Uterus (tissue), 4 donors: ENCODE measurements around the gene MAN1B1. TPM values are rescaled to one million over a fixed set of nuclear protein-coding genes. Genes with fewer than 3 reads are reported as not detected.

Experiments used
- DNase-seq, 2 donors: peaks; one replicate each; pipeline ENCODE4 v3.0.0-alpha.2; 2019 to 2020
- H3K27ac ChIP-seq, 2 donors: fragments of 200-600 bp; sonication (generic); 1 replicate in 1 of 2; 2 replicates in 1 of 2; pipeline ENCODE4 v1.5.1; 2016 to 2018
- H3K27me3 ChIP-seq, 2 donors: fragments of 200-600 bp; sonication (generic); one replicate each; pipeline ENCODE4 v1.5.1; 2018 to 2019; ENCODE audit warnings: control low read depth in 1 of 2
- H3K36me3 ChIP-seq, 2 donors: fragments of 200-600 bp; sonication (generic); one replicate each; pipeline ENCODE4 v1.5.1; 2019; ENCODE audit warnings: control low read depth in 1 of 2
- H3K4me1 ChIP-seq, 2 donors: fragments of 200-600 bp; sonication (generic); one replicate each; pipeline ENCODE4 v1.5.1; 2018 to 2019; ENCODE audit warnings: control low read depth in 1 of 2
- H3K4me3 ChIP-seq, 2 donors: fragments of 200-600 bp; sonication (generic); 1 replicate in 1 of 2; 2 replicates in 1 of 2; pipeline ENCODE4 v1.5.1; 2018 to 2019; ENCODE audit warnings: mild to moderate bottlenecking in 1 of 2
- H3K9me3 ChIP-seq, 2 donors: fragments of 200-600 bp; sonication (generic); one replicate each; pipeline ENCODE4 v1.5.1; 2019; ENCODE audit warnings: control low read depth in 1 of 2
- POLR2A ChIP-seq, 2 donors: fragments of 450-650 bp; IDR thresholded peaks; one replicate each; pipeline ENCODE4 v1.6.1; 2016; ENCODE audit warnings: antibody characterized with exemption in 2 of 2, mild to moderate bottlenecking in 1 of 2, moderate library complexity in 1 of 2
- intact Hi-C: fragments of 100-400 bp; cut with DNase I; formaldehyde crosslinking; loops from one replicate; pipeline ENCODE4 v1.15.1; 2023; ENCODE audit warnings: low total_unique reads
- total RNA-seq, 4 donors: library from RNA; depleted of rRNA in 3 of 4; stranded (reverse); fragments of >200 nt in 3 of 4; gene quantifications; one replicate each; pipeline versions ENCODE4 v1.1.0 to v1.2.4, GENCODE V29; 2014 to 2023
- TF ChIP-seq, protein P1 (sequence below), 4 experiments: fragments of 200-600 bp in 2 of 4; fragments of 450-650 bp in 2 of 4; sonication (generic) in 2 of 4; IDR thresholded peaks; one replicate each; pipeline ENCODE4 v1.5.1; 2016 to 2019; ENCODE audit warnings: antibody characterized with exemption in 4 of 4, mild to moderate bottlenecking in 2 of 4, moderate library complexity in 1 of 4
- donor health status: DM: yes; HTN: yes; CAD: no.

MAN1B1 gene
- total RNA-seq, 4 donors from 2014 or later: 32.9 to 65.0 (median 47.5) TPM

- H3K36me3 ChIP-seq: no peaks in the 10 kb centered on the region
- H3K4me1 ChIP-seq: peaks cover 0 to 15% of the 10 kb centered on the region in 2 donors
- peaks cover 0 to 10% of the 10 kb centered on the region in 2 donors for H3K27me3 ChIP-seq
- intact Hi-C loops: no loop called here
- no peaks in the 10 kb centered on the region for H3K9me3 ChIP-seq
- H3K27ac ChIP-seq: no peak overlapping the region
- no peak for DNase-seq
- no peak overlapping the region for H3K4me3 ChIP-seq
- TF ChIP-seq, protein P1, sequence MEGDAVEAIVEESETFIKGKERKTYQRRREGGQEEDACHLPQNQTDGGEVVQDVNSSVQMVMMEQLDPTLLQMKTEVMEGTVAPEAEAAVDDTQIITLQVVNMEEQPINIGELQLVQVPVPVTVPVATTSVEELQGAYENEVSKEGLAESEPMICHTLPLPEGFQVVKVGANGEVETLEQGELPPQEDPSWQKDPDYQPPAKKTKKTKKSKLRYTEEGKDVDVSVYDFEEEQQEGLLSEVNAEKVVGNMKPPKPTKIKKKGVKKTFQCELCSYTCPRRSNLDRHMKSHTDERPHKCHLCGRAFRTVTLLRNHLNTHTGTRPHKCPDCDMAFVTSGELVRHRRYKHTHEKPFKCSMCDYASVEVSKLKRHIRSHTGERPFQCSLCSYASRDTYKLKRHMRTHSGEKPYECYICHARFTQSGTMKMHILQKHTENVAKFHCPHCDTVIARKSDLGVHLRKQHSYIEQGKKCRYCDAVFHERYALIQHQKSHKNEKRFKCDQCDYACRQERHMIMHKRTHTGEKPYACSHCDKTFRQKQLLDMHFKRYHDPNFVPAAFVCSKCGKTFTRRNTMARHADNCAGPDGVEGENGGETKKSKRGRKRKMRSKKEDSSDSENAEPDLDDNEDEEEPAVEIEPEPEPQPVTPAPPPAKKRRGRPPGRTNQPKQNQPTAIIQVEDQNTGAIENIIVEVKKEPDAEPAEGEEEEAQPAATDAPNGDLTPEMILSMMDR (IDR thresholded peaks at IDR 0.05): no peak
- no peak for TF ChIP-seq POLR2A (IDR thresholded peaks at IDR 0.05)
These were observed 18.0 kb upstream of the MAN1B1 start for GRCh38 chr9:137068539-137069507.

DNA sequence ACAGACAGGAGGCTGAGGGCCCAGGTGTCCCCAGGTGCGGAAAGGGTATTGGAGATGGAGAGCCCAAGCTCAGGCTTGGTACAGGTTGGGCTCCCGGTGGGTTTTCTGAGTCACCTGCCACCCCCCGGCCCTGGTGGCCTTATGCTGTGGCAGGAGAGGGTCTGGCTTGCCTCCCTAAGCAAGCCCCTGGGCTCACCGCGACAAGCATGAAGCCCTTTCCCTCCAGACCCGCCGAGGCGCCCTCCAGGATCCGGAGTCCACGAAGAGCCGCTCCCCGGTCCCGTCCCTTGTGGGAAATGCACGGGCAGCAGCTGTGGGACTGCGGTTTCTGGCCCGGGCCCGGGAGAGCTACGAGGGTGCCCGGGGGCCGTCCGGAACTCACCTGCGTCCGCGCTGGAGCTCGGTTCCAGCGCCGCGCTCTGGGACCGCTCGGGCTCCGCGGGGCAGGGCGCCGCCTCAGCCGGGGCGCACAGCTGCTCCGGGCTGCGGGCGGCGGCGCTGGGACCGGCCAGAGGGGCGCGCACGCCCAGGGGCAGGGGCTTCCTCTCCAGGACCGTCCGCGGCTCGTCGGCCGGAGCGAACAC, 17.2 kb upstream of the MAN1B1 start:
- Histone ChIP-seq H3K27me3 (peaks cover 0 to 10% of the 10 kb centered on the region in 2 donors), H3K27ac (no peak overlapping the region), H3K36me3 (no peaks in the 10 kb centered on the region), H3K9me3 (no peaks in the 10 kb centered on the region), H3K4me1 (peaks cover 0 to 15% of the 10 kb centered on the region in 2 donors), H3K4me3 (no peak overlapping the region)
- DNase-seq: no peak
- TF ChIP-seq, protein P1 (IDR thresholded peaks at IDR 0.05): no peak
- no peak for TF ChIP-seq POLR2A (IDR thresholded peaks at IDR 0.05)
- intact Hi-C loops: no loop called here

GRCh38 chr9:137070201-137070905, 16.4 kb upstream of the MAN1B1 start, which contains the start of gene SAPCD2:
TSS of gene SAPCD2 (minus strand) at chr9:137070557. CDS start at chr9:137070460, 97 bp downstream.
- intact Hi-C loops: no loop called here
- Histone ChIP-seq H3K36me3 (no peaks in the 10 kb centered on the region), H3K4me3 (peak within 1 kb of the TSS; percentile 7 to 21), H3K9me3 (no peaks in the 10 kb centered on the region), H3K27ac (no peak within 1 kb of the TSS), H3K4me1 (peaks cover 0 to 15% of the 10 kb centered on the region in 2 donors), H3K27me3 (peaks cover 0 to 10% of the 10 kb centered on the region in 2 donors)
- peak in 1 of 2 donors; percentile 16 for TF ChIP-seq POLR2A (IDR thresholded peaks at IDR 0.05)
- TF ChIP-seq, protein P1 (IDR thresholded peaks at IDR 0.05): no peak
- peak; percentile 66 for DNase-seq

DNA sequence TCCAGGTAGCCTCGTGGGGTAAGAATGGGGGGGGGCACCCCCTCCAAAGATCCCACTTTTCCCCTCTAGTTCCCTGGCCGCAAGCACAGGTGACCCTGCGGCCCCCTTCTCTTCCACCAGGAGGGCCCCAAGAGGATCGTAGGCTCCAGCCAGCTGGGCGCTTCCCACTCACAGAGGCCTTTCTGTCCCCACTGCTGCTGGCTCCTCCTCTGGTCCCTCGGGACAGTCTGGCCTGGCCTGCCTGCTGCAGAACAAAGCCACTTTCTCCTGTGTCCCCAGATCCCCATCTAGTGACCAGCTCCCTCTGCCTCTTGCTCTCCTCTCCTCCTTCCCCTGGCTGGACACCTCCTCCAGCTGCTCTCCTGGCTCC, 15.9 kb upstream of the MAN1B1 start:
- no peaks in the 10 kb centered on the region for H3K36me3 ChIP-seq
- peak overlapping the region; percentile 7 to 21 for H3K4me3 ChIP-seq
- H3K27me3 ChIP-seq: peaks cover 0 to 10% of the 10 kb centered on the region in 2 donors
- no peak for DNase-seq
- H3K4me1 ChIP-seq: peaks cover 0 to 15% of the 10 kb centered on the region in 2 donors
- intact Hi-C loops: no loop called here
- H3K27ac ChIP-seq: no peak overlapping the region
- H3K9me3 ChIP-seq: no peaks in the 10 kb centered on the region
- no peak for TF ChIP-seq POLR2A (IDR thresholded peaks at IDR 0.05)
- TF ChIP-seq, protein P1 (IDR thresholded peaks at IDR 0.05): no peak
